OCI-LY3 (cell line): ENCODE results near the gene CLEC2A.

Experiments used
- EZH2phosphoT487 ChIP-seq: fragments of 200-600 bp; shearing (Covaris generic); IDR thresholded peaks from 2 replicates; pipeline ENCODE4 v1.6.1; 2018; ENCODE audit warnings: antibody characterized with exemption, mixed run types, low read depth
- TF ChIP-seq, protein P1 (sequence below): fragments of 200-600, 300-600 bp; sonication (generic); IDR thresholded peaks from 2 replicates; pipeline ENCODE4 v1.5.1; 2014; ENCODE audit warnings: antibody characterized with exemption, low read length, low read depth

DNA sequence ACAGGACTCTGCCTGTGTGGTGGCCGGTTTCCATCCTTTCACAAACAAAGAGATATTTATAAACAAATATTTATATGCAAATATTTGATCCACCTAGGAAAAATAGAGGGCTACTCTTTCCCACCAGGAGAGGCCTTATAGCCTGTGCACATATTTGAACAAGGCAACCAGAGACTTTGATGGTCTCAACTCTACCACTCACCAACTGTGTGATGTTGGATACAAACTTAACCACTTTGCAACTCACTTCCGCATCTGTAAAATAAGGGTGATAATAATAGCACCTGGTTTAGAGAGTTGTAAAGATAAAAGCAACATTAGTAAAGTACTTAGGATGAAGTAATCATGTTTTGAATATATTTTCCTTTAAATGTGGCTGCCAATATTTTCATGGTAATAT is 37.5 kb upstream of the CLEC2A start:
- TF ChIP-seq, protein P1, sequence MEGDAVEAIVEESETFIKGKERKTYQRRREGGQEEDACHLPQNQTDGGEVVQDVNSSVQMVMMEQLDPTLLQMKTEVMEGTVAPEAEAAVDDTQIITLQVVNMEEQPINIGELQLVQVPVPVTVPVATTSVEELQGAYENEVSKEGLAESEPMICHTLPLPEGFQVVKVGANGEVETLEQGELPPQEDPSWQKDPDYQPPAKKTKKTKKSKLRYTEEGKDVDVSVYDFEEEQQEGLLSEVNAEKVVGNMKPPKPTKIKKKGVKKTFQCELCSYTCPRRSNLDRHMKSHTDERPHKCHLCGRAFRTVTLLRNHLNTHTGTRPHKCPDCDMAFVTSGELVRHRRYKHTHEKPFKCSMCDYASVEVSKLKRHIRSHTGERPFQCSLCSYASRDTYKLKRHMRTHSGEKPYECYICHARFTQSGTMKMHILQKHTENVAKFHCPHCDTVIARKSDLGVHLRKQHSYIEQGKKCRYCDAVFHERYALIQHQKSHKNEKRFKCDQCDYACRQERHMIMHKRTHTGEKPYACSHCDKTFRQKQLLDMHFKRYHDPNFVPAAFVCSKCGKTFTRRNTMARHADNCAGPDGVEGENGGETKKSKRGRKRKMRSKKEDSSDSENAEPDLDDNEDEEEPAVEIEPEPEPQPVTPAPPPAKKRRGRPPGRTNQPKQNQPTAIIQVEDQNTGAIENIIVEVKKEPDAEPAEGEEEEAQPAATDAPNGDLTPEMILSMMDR: no peak
- no peak for TF ChIP-seq EZH2phosphoT487
